ENCODE data around the gene BIRC7. TPM values are rescaled to one million over a fixed set of nuclear protein-coding genes. Genes with fewer than 3 reads are reported as not detected.
A peak's percentile ranks its signal among the peaks of the same experiment; 100 is the strongest.

BIRC7 gene
- total RNA-seq, 1 experiment from 2014 or later = not detected

DNA sequence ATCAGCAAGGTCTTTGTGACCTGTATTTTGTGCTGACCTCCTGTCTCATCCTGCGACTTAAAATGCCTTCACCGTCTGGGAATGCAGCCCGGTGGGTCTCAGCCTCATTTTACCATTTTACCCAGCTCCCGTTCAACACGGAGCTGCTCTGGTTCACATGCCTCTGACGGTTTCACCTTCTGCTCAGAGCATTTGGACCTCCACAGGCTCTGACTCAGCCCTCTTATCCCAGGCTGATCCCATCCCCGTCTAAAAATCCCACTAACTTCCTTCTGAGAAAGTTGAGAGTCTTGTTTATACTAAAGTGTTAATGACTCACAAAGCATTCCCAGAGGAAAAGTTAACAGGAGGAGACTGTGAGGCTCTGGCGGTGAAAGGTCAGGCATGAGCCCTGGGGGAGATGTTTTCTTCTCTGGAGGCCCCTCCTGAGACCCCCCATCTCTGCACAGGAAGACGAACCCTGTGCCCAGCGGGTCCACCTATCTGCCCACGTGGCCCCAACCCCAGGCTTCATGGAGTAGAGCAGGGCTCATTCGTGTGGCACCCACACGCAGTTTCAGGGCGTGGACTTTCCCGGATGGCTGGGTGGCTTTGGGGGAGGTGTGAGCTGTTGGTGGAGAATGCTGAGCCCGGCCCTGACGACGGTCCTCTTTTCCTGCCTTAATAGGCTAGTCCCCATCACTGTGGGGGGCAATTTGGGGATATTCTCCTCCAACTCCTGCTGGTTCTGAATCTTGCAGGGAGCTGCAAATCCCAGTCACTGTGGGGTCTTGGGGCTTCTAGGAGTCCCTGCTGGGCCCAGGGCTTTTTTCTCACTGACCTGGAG is 3.3 kb upstream of the BIRC7 start:
- H3K4me3 ChIP-seq = peak overlapping the region; percentile 20; the same call in 1 of the 2 replicates
- TF ChIP-seq, protein P1, sequence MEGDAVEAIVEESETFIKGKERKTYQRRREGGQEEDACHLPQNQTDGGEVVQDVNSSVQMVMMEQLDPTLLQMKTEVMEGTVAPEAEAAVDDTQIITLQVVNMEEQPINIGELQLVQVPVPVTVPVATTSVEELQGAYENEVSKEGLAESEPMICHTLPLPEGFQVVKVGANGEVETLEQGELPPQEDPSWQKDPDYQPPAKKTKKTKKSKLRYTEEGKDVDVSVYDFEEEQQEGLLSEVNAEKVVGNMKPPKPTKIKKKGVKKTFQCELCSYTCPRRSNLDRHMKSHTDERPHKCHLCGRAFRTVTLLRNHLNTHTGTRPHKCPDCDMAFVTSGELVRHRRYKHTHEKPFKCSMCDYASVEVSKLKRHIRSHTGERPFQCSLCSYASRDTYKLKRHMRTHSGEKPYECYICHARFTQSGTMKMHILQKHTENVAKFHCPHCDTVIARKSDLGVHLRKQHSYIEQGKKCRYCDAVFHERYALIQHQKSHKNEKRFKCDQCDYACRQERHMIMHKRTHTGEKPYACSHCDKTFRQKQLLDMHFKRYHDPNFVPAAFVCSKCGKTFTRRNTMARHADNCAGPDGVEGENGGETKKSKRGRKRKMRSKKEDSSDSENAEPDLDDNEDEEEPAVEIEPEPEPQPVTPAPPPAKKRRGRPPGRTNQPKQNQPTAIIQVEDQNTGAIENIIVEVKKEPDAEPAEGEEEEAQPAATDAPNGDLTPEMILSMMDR (conservative IDR thresholded peaks at IDR 0.05) = 0 out of 2 replicates have a peak, but pooled peaks have one; percentile 14
- no peak for TF ChIP-seq EZH2 (IDR thresholded peaks at IDR 0.05; ENCODE audit: low read depth)
- CTCF ChIA-PET = interaction anchor here (0.6 to 1.7 kb wide), 4 partner anchors 9 to 321 kb away, joined by 3 to 8 read pairs (median 4); no protein-coding TSS in a partner anchor
- POLR2A ChIA-PET (ENCODE audit: unreplicated experiment) = interaction anchor here (0.6 to 0.7 kb wide), 3 partner anchors 10 to 68 kb away, joined by 3 to 5 read pairs (median 3); no protein-coding TSS in a partner anchor
- peaks cover 35% of the 10 kb centered on the region for H3K4me1 ChIP-seq (replicated peaks; ENCODE audit: insufficient read depth)
- H4K20me1 ChIP-seq (ENCODE audit: insufficient read depth) = no peaks in the 10 kb centered on the region
- peak overlapping the region; percentile 77 for H3K4me2 ChIP-seq
- H3K36me3 ChIP-seq (ENCODE audit: low read depth) = no peaks in the 10 kb centered on the region
- H3K27me3 ChIP-seq (ENCODE audit: insufficient read depth, low read depth) = no peaks in the 10 kb centered on the region
- intact Hi-C loops (cut with micrococcal nuclease; ENCODE audit: unreplicated experiment) = loop anchor here (1.0 kb wide), 1 partner anchor 8 kb away; no protein-coding TSS in a partner anchor
- H2AFZ ChIP-seq = peak overlapping the region; percentile 53
- DNase-seq = peak; percentile 66 to 89
- H3F3A ChIP-seq (ENCODE audit: insufficient read depth, low read depth) = peaks cover 25% of the 10 kb centered on the region; the same call in 1 of the 2 replicates
- no peaks in the 10 kb centered on the region for H3K9me2 ChIP-seq (ENCODE audit: insufficient read depth)
- peak overlapping the region; percentile 87 for H3K27ac ChIP-seq
- TSS peak; percentile 65 for BruUV-seq (replicated peaks)
- H3K9me3 ChIP-seq (ENCODE audit: insufficient read depth, low read depth) = no peaks in the 10 kb centered on the region
- no peaks in the 10 kb centered on the region for H3K79me2 ChIP-seq (ENCODE audit: low read depth)

DNA sequence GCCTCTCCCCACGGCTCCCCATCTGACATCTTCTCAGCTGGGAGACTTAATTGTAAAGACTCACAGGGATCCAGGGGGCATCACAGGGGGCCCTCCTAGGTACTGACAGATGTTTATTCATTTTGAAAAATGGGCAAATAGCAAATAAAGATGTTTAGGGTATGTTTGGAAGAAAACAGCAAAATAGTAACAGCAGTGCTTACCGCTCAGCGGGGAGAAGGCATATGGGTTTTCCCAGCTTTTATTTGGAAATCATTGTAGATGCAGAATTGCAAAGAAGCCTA is 2.7 kb upstream of the BIRC7 start:
- POLR2A ChIA-PET (ENCODE audit: unreplicated experiment) = interaction anchor here (0.6 to 0.7 kb wide), 3 partner anchors 10 to 67 kb away, joined by 3 to 5 read pairs (median 3); no protein-coding TSS in a partner anchor
- peak overlapping the region; percentile 20; the same call in 1 of the 2 replicates for H3K4me3 ChIP-seq
- no peak for TF ChIP-seq EZH2 (IDR thresholded peaks at IDR 0.05; ENCODE audit: low read depth)
- TF ChIP-seq, protein P1 (conservative IDR thresholded peaks at IDR 0.05) = no peak
- no peaks in the 10 kb centered on the region for H3K9me3 ChIP-seq (ENCODE audit: insufficient read depth, low read depth)
- H3K27me3 ChIP-seq (ENCODE audit: insufficient read depth, low read depth) = no peaks in the 10 kb centered on the region
- intact Hi-C loops (cut with micrococcal nuclease; ENCODE audit: unreplicated experiment) = no loop called here
- peak overlapping the region; percentile 77 for H3K4me2 ChIP-seq
- peaks cover 35% of the 10 kb centered on the region for H3K4me1 ChIP-seq (replicated peaks; ENCODE audit: insufficient read depth)
- H3K79me2 ChIP-seq (ENCODE audit: low read depth) = no peaks in the 10 kb centered on the region
- H3K36me3 ChIP-seq (ENCODE audit: low read depth) = no peaks in the 10 kb centered on the region
- H3K27ac ChIP-seq = peak overlapping the region; percentile 87
- no TSS peak for BruUV-seq (replicated peaks)
- H3K9me2 ChIP-seq (ENCODE audit: insufficient read depth) = no peaks in the 10 kb centered on the region
- H3F3A ChIP-seq (ENCODE audit: insufficient read depth, low read depth) = peaks cover 25% of the 10 kb centered on the region; the same call in 1 of the 2 replicates
- H2AFZ ChIP-seq = no peak overlapping the region
- H4K20me1 ChIP-seq (ENCODE audit: insufficient read depth) = no peaks in the 10 kb centered on the region
- DNase-seq = no peak
- CTCF ChIA-PET = interaction anchor here (0.6 to 1.7 kb wide), 3 partner anchors 9 to 190 kb away, joined by 3 to 8 read pairs (median 4); no protein-coding TSS in a partner anchor

- Histone ChIP-seq H3K4me1 (replicated peaks; ENCODE audit: insufficient read depth) (peaks cover 35% of the 10 kb centered on the region), H3K4me3 (no peak overlapping the region)
Observed at GRCh38 chr20:63233924-63234323, 1.8 kb upstream of the BIRC7 start.

More at GRCh38 chr20:63233924-63234323, 1.8 kb upstream of the BIRC7 start:
- no peaks in the 10 kb centered on the region for H3K36me3 ChIP-seq (ENCODE audit: low read depth)
- ChIA-PET POLR2A (ENCODE audit: unreplicated experiment) (no interaction called here), CTCF (interaction anchor here (1.4 kb wide), 1 partner anchor 11 kb away, joined by 8 read pairs; no protein-coding TSS in a partner anchor)
- no peaks in the 10 kb centered on the region for H3K27me3 ChIP-seq (ENCODE audit: insufficient read depth, low read depth)
- BruUV-seq (replicated peaks) = no TSS peak
- H4K20me1 ChIP-seq (ENCODE audit: insufficient read depth) = no peaks in the 10 kb centered on the region
- no peaks in the 10 kb centered on the region for H3K79me2 ChIP-seq (ENCODE audit: low read depth)
- intact Hi-C loops (cut with micrococcal nuclease; ENCODE audit: unreplicated experiment) = no loop called here
- 0 out of 2 replicates have a peak overlapping the region, but pooled peaks have one; percentile 87 for H3K27ac ChIP-seq
- H3F3A ChIP-seq (ENCODE audit: insufficient read depth, low read depth) = peaks cover 25% of the 10 kb centered on the region; the same call in 1 of the 2 replicates
- no peak overlapping the region for H2AFZ ChIP-seq
- H3K9me2 ChIP-seq (ENCODE audit: insufficient read depth) = no peaks in the 10 kb centered on the region
- H3K9me3 ChIP-seq (ENCODE audit: insufficient read depth, low read depth) = no peaks in the 10 kb centered on the region
- no peak for DNase-seq
- peak overlapping the region; percentile 77; the same call in 1 of the 2 replicates for H3K4me2 ChIP-seq
- TF ChIP-seq, protein P1 (conservative IDR thresholded peaks at IDR 0.05) = no peak
